22Rv1 (cell line): ENCODE data around the gene LDLRAD4.

Experiments
- CTCF ChIP-seq: fragments of 450-650 bp; IDR thresholded peaks from 2 replicates; pipeline ENCODE4 v1.5.1; 2017; ENCODE audit warnings: mild to moderate bottlenecking
- ZFX ChIP-seq: fragments of 450-650 bp; IDR thresholded peaks from 2 replicates; pipeline ENCODE4 v1.6.1; 2017; ENCODE audit warnings: antibody characterized with exemption, borderline replicate concordance

GRCh38 chr18:13502585-13502984, 284.0 kb downstream of the LDLRAD4 start:
- TF ChIP-seq CTCF (no peak), ZFX (no peak)
